COR-L47 (cell line): ENCODE data around the gene RPL6.
"Not testable (repeated sequence)": the region's sequence is repeated elsewhere in the genome, so short reads cannot be mapped to it uniquely, and the experiment has no call there.

Experiments
- DNase-seq: peaks from one replicate; lab custom pipeline; 2025; lab: John Stamatoyannopoulos, UW

The RPL6 gene

DNA sequence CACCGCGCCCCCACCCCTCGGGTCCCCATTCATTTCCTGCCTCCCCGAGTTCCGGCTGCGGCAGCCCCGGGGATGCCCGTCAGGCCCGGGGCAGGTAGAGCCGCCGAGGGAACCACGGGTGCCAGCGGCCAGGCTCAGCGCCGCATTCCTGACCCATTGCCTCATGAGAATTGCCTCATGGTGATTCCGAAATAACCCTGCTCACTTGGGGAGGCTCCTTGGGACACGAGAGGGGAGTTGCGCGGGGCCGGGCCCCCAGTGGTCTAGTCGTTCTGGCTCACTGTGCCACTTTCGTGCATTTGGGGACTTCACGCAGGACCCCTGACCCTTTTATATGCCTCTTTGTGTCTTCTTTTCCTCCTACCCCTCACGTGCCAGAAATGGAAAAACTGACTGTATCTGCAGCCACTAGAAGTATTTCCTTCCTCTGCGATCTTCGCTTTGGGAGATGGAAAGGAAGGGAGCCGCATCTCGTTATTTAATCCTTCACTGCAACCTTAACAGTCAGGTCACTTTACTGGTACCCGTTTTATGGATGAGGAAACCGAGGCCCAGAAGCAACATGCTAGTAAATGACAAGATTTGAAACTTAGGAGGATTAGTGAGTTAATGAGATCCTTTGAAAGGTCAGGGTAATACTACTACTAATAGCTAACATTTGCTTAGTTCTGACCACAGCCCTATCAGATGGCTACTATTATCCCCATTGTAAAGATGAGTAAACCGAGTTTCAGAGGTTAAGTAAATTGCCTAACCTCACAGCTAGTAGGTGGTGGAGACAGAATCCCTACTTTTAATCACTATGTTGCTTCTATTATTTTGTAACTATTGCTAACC, 10.1 kb upstream of the RPL6 start:
- no peak for DNase-seq

DNA sequence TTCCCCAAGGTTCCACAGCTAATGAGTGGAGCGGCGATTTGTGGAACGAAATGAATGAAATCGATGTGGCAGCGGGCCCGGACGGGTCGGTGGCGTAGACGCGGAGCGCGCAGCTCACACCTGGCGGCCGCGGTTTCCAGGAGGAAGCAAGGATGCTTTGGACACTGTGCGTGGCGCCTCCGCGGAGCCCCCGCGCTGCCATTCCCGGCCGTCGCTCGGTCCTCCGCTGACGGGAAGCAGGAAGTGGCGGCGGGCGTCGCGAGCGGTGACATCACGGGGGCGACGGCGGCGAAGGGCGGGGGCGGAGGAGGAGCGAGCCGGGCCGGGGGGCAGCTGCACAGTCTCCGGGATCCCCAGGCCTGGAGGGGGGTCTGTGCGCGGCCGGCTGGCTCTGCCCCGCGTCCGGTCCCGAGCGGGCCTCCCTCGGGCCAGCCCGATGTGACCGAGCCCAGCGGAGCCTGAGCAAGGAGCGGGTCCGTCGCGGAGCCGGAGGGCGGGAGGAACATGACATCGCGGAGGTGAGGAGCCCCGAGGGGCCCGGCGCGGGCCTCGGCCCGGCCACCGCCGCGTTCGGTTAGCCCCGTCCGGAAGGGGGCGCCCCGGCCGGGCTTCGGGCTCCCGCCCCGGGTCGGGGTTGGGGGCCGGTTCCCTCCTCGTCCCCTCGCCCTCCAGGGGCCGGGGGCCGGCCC, 9.3 kb upstream of the RPL6 start, which contains the start of gene PTPN11:
Gene PTPN11, plus strand, starts transcription at position 340 of the 689 bp plus-strand sequence. Its CDS starts 165 bp downstream, at position 505.
- peak; percentile 72 for DNase-seq

- DNase-seq: no peak
Observed at GRCh38 chr12:112418273-112418607, 8.8 kb upstream of the RPL6 start.

GRCh38 chr12:112415457-112415856, 6.1 kb upstream of the RPL6 start:
- not testable (repeated sequence) for DNase-seq

GRCh38 chr12:112413855-112414625, 4.6 kb upstream of the RPL6 start:
- no peak for DNase-seq

- no peak for DNase-seq
Observed at GRCh38 chr12:112409906-112410244, 470 bp upstream of the RPL6 start.

GRCh38 chr12:112408621-112409020, 784 bp downstream of the RPL6 start:
- DNase-seq: no peak

GRCh38 chr12:112407683-112408082, 1.7 kb downstream of the RPL6 start:
- DNase-seq: not testable (repeated sequence)

GRCh38 chr12:112406519-112407488, 2.6 kb downstream of the RPL6 start:
- no peak for DNase-seq

GRCh38 chr12:112401903-112402498, 7.4 kb downstream of the RPL6 start:
- no peak for DNase-seq

DNA sequence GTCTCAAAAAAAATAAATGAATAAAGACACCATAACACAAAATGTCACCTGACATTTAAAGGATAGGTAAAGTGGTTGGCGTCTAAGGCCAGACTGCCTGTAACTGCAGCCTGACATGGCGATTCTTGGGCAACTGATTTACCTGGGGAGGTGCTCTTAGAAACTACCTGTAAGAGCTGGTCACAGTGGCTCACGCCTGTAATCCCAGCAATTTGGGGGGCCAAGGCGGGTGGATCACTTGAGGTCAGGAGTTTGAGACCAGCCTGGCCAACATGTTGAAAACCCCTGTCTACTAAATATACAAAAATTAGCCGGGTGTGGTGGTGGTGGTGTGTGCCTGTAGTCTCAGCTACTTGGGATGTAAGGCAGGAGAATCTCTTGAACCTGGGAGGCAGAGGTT, 8.4 kb downstream of the RPL6 start:
- DNase-seq: no peak

DNA sequence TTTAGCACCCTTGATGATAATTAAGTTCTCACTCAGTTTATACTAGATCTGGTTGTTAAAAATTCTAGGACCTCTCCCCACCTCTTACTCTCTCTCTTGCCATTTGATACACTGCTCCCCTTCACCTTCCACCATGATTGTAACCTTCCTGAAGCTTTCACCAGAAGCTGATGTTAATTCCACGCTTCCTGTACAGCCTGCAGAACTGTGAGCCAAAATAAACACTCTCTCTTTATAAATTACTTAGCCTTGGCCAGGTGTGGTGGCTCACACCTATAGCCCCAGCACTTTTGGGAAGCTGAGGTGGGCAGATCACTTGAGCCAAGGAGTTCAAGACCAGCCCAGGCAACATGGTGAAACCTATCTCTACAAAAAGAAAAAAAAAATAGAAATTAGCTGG, 16.1 kb downstream of the RPL6 start:
- no peak for DNase-seq

DNA sequence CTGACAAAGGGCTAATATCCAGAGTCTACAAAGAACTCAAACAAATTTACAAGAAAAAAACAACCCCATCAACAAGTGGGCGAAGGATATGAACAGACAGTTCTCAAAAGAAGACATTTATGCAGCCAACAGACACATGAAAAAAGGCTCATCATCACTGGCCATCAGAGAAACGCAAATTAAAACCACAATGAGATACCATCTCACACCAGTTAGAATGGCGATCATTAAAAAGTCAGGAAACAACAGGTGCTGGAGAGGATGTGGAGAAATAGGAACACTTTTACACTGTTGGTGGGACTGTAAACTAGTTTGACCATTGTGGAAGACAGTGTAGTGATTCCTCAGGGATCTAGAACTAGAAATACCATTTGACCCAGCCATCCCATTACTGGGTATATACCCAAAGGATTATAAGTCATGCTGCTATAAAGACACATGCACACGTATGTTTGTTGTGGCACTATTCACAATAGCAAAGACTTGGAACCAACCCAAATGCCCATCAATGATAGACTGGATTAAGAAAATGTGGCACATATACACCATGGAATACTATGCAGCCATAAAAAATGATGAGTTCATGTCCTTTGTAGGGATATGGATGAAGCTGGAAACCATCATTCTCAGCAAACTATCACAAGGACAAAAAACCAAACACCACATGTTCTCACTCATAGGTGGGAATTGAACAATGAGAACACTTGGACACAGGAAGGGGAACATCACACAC, 19.3 kb downstream of the RPL6 start:
- DNase-seq: not testable (repeated sequence)

DNA sequence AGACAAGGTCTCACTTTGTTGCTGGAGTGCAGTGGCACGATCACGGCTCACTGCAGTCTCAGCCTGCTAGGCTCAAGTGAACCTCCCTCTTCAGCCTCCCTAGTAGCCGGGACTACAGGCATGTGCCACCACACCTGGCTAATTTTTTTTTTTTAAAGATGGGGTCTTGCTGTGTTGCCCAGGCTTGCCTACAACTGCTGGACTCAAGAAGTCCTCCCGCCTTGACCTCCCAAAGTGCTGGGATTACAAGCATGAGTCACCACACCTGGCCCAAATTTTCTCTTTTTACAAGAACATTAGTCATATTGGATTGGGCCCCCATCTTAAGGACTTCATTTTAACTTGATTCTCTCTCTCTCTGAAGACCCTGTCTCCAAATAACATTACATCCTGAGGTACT, 20.2 kb downstream of the RPL6 start:
- no peak for DNase-seq

- DNase-seq: no peak
Observed at GRCh38 chr12:112386726-112387125, 22.7 kb downstream of the RPL6 start.

DNA sequence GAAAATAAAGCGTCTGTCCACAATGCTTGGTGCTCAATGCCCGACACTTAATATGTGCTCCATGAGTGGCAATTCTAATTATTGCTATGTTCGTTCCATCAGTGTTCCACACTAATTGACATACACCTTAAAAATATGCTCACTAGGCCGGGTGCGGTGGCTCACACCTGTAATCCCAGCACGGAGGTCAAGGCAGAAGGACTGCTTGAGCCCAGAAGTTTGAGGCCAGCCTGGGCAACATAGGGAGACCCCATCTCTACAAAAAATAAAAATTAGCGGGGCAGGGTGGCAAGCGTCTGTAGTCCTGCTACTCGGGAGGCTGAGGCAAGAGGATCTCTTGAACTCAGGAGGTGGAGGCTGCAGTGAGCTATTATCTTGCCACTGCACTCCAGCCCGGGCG, 26.5 kb downstream of the RPL6 start:
- DNase-seq: no peak

DNA sequence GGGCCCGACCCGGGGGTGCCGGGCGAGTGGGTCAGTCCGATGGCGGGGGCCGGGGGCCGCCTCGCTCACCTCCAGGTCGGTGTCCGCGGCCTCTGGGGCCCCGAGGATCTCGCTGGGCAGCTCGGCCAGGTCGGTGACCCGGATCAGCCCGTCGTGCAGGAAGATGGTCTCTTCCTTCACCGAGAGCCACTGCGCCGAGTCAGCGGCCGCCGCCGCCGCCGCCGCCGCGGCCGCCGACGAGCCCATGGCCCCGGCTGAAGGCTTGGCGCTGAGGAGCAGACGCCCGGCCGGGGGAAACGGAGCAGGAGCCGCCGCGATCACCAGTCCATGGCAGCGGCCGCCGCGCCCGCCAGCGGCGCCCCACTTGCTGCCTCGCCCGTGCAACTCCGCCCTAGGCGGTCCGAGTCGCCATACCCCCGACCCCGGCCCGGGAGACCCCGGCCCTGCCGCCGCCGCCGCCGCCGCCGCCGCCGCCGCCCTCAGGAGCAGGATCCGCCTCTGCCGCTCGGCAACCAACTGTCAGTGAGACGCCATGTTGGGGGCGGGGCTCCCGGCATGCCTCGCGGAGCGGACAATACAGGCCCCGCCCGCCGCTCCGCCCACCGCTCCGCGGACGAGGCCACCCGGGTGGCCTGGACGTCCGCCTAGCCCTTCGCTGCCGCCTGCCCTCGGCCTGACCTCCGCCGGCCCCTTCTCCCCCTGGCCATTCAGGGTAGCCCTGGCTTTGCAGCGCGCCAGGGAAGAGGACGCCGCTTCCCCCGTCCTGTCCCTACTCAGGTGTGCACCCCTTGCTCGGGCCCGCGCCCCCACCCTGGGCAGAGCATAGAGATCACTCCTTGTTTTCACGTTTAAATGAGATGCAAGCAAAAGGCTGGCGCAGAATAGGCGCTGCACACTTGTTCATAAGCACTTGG, 27.3 kb downstream of the RPL6 start, which contains the start of gene HECTD4:
Gene HECTD4, minus strand, starts transcription at position 549 of the 914 bp plus-strand sequence. Its CDS starts 303 bp downstream, at position 246.
- peak; percentile 95 for DNase-seq

DNA sequence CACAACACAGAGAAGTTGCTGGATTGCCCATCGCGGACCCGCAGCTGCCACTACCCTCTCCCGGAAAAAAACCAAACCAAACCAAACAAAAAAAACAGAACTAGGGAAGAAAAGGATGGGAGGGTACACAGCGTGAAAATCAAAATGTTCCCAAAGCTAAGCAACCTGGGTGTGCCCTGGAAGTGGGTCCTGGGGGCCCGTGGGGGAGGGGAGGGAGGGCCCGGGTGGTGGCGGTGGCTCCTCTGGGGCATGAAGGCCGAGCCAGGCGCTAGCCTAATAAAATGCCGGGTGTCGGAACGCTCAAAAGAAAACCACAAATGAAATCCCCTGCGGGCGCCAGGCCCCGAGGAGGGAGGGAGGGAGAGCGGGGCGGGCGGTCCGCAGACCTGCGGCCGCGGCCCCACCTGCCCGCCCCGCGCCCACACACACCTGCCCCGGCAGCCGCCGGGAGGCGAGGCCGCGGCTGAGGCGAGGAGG, 28.0 kb downstream of the RPL6 start:
- DNase-seq: peak; percentile 35
